Muscle of leg (tissue), 16 donors: Measurements from ENCODE around the gene SLC12A9. TPM values are rescaled to one million over a fixed set of nuclear protein-coding genes. Genes with fewer than 3 reads are reported as not detected.
"Not testable (repeated sequence)": the region's sequence is repeated elsewhere in the genome, so short reads cannot be mapped to it uniquely, and the experiment has no call there.

Experiments
- DNase-seq: peaks from one replicate; pipeline ENCODE4 v3.0.0; 2013
- H3K27ac ChIP-seq: one replicate; pipeline ENCODE4 v1.5.1; 2013; ENCODE audit warnings: mild to moderate bottlenecking, low read length, control low read depth
- H3K27me3 ChIP-seq: one replicate; pipeline ENCODE4 v1.6.1; 2013; ENCODE audit warnings: low read length; ENCODE audit not compliant: control insufficient read depth, insufficient read depth
- H3K36me3 ChIP-seq: one replicate; pipeline ENCODE4 v1.6.1; 2013; ENCODE audit warnings: low read length; ENCODE audit not compliant: control insufficient read depth, insufficient read depth
- H3K4me1 ChIP-seq: one replicate; pipeline ENCODE4 v1.6.1; 2013; ENCODE audit warnings: low read length; ENCODE audit not compliant: control insufficient read depth, insufficient read depth
- H3K4me3 ChIP-seq: one replicate; pipeline ENCODE4 v1.5.1; 2013; ENCODE audit warnings: low read length, control low read depth
- H3K9me3 ChIP-seq: replicated peaks from 2 replicates; pipeline ENCODE4 v1.6.1; 2013; ENCODE audit warnings: low read depth, low read length; ENCODE audit not compliant: control insufficient read depth
- WGBS: methylation state at CpG from one replicate; pipeline ENCODE4 v1.1.5; 2013; ENCODE audit warnings: missing lambda C conversion rate; ENCODE audit not compliant: insufficient coverage; 5-methylcytosine and 5-hydroxymethylcytosine counted together
- long read RNA-seq, 11 donors: transcript quantifications; one replicate each; lab custom pipeline, GENCODE V29; 2026
- polyA plus RNA-seq, 8 donors: library from polyadenylated mRNA; unstranded; fragments of 120-200 nt; gene quantifications; one replicate each; pipeline versions ENCODE4 v1.2.1 to v1.2.3, GENCODE V29; 2013; ENCODE audit warnings: inconsistent platforms in 1 of 8, low replicate concordance in 1 of 8; ENCODE audit not compliant: insufficient read length in 8 of 8, insufficient read depth in 1 of 8
- total RNA-seq: library from RNA; stranded (reverse); fragments of 120-200 nt; gene quantifications from one replicate; pipeline ENCODE4 v1.2.4, GENCODE V29; 2013

SLC12A9 gene
- 9.7 TPM for total RNA-seq
- 10 to 100 TPM; 14.2 to 25.4 (median 18.4) TPM for polyA plus RNA-seq
- long read RNA-seq, donor 1, result 0 reads
- long read RNA-seq, donor 2, result 0 reads
- long read RNA-seq, donor 3, full-length matches to known transcripts, result 8 of 15 reads
- long read RNA-seq, donor 3, partial matches to known transcripts, result 7 of 15 reads
- long read RNA-seq, donor 3, other reads (novel, unspliced or antisense), result 0 of 15 reads
- long read RNA-seq, donor 4, full-length matches to known transcripts, result 2 of 2 reads
- long read RNA-seq, donor 4, partial matches to known transcripts, result 0 of 2 reads
- long read RNA-seq, donor 4, other reads (novel, unspliced or antisense), result 0 of 2 reads
- long read RNA-seq, donor 5, full-length matches to known transcripts, result 7 of 59 reads
- long read RNA-seq, donor 5, partial matches to known transcripts, result 43 of 59 reads
- long read RNA-seq, donor 5, other reads (novel, unspliced or antisense), result 9 of 59 reads
- long read RNA-seq, donor 6, full-length matches to known transcripts, result 6 of 6 reads
- long read RNA-seq, donor 6, partial matches to known transcripts, result 0 of 6 reads
- long read RNA-seq, donor 6, other reads (novel, unspliced or antisense), result 0 of 6 reads
- long read RNA-seq, donor 7, partial matches to known transcripts, result 5 of 6 reads
- long read RNA-seq, donor 7, other reads (novel, unspliced or antisense), result 0 of 6 reads
- long read RNA-seq, donor 8, full-length matches to known transcripts, result 2 of 2 reads
- long read RNA-seq, donor 8, partial matches to known transcripts, result 0 of 2 reads
- long read RNA-seq, donor 8, other reads (novel, unspliced or antisense), result 0 of 2 reads
- long read RNA-seq, donor 9, partial matches to known transcripts, result 0 of 1 reads
- long read RNA-seq, donor 9, other reads (novel, unspliced or antisense), result 0 of 1 reads
- long read RNA-seq, donor 10, full-length matches to known transcripts, result 2 of 2 reads
- long read RNA-seq, donor 10, partial matches to known transcripts, result 0 of 2 reads
- long read RNA-seq, donor 10, other reads (novel, unspliced or antisense), result 0 of 2 reads
- long read RNA-seq, donor 11, full-length matches to known transcripts, result 3 of 3 reads
- long read RNA-seq, donor 11, partial matches to known transcripts, result 0 of 3 reads
- long read RNA-seq, donor 11, other reads (novel, unspliced or antisense), result 0 of 3 reads

GRCh38 chr7:100852048-100852872 is at the start of gene SLC12A9:
SLC12A9 (plus strand) TSS chr7:100852713; CDS start chr7:100854198, 1,485 bp downstream.
- Histone ChIP-seq H3K36me3 (peaks cover 3% of the 10 kb centered on the region), H3K4me1 (peaks cover 14% of the 10 kb centered on the region), H3K9me3 (no peaks in the 10 kb centered on the region), H3K27ac (peak within 1 kb of the TSS; percentile 47), H3K4me3 (peak within 1 kb of the TSS; percentile 69), H3K27me3 (no peaks in the 10 kb centered on the region)
- WGBS, result under 1% methylated on average over 66 of the region's 71 CpGs
- peak; percentile 97 for DNase-seq

DNA sequence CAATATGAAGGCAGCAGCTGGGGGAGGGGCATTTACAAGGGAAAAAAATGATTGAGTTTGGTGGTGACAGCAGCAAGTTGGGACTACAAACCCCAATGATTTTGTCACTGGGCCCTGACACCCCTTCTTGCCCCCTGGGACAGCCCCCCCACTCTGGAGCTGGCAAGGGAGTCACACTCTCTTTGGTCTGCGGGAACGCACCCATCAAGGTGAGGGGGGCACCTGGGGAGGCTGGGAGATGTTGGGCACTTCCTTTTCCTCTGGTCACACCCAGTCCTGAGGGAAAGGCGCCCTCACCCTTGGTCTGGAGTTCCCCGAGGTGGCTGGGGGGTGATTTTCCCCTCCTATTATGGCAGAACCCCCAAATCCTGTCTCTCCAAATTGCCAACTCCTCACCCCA is 49.6 kb upstream of the SLC12A9 start:
- no CpG with 5 or more reads among the region's 4 CpGs for WGBS
- H3K36me3 ChIP-seq, result peaks cover 49% of the 10 kb centered on the region
- no peak overlapping the region for H3K4me3 ChIP-seq

GRCh38 chr7:100803398-100804161 is 48.9 kb upstream of the SLC12A9 start:
- DNase-seq, result peak; percentile 92
- Histone ChIP-seq H3K27me3 (no peaks in the 10 kb centered on the region), H3K4me1 (peaks cover 31% of the 10 kb centered on the region), H3K27ac (peak overlapping the region; percentile 42), H3K36me3 (peaks cover 55% of the 10 kb centered on the region), H3K9me3 (no peaks in the 10 kb centered on the region), H3K4me3 (no peak overlapping the region)
- WGBS, result 11% methylated on average over 15 of the region's 19 CpGs

More for the DNA sequence above, 49.6 kb upstream of the SLC12A9 start:
- no peaks in the 10 kb centered on the region for H3K9me3 ChIP-seq
- DNase-seq, result no peak
- peak overlapping the region; percentile 51 for H3K27ac ChIP-seq
- H3K27me3 ChIP-seq, result no peaks in the 10 kb centered on the region
- peaks cover 31% of the 10 kb centered on the region for H3K4me1 ChIP-seq

- no peak for DNase-seq
- H3K27me3 ChIP-seq, result no peaks in the 10 kb centered on the region
- H3K36me3 ChIP-seq, result peaks cover 67% of the 10 kb centered on the region
- WGBS, result 88% methylated on average over 17 of the region's 22 CpGs
- H3K9me3 ChIP-seq, result no peaks in the 10 kb centered on the region
- H3K27ac ChIP-seq, result no peak overlapping the region
- H3K4me1 ChIP-seq, result peaks cover 25% of the 10 kb centered on the region
- no peak overlapping the region for H3K4me3 ChIP-seq
Observed at GRCh38 chr7:100804681-100805431, 47.7 kb upstream of the SLC12A9 start.

GRCh38 chr7:100806276-100806675 is 46.2 kb upstream of the SLC12A9 start:
- Histone ChIP-seq H3K4me3 (no peak overlapping the region), H3K27ac (no peak overlapping the region), H3K27me3 (no peaks in the 10 kb centered on the region), H3K36me3 (peaks cover 79% of the 10 kb centered on the region), H3K9me3 (no peaks in the 10 kb centered on the region), H3K4me1 (peaks cover 24% of the 10 kb centered on the region)
- WGBS, result 79% methylated on average over 4 of the region's 9 CpGs
- DNase-seq, result no peak

DNA sequence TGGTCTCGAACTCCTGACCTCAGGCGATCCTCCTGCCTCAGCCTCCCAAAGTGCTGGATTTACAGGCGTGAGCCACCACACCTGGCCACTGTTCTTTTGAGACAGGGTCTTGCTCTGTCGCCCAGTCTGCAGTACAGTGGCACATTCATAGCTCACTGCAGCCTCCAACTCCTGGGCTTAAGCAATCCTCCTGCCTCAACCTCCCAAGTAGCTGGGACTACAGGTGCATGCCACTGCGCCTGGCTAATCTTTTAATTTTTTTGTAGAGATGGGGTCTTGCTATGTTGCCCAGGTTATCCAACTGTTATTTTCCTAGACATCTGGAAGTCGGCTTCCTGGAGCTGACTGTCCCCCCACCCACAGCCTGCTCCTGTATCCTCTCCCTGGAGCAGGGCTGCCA is 45.6 kb upstream of the SLC12A9 start:
- not testable (repeated sequence) for DNase-seq, H3K9me3 ChIP-seq, H3K27ac ChIP-seq, H3K27me3 ChIP-seq, H3K4me3 ChIP-seq
- WGBS, result 98% methylated on average over 4 of the region's 6 CpGs
- H3K4me1 ChIP-seq, result peaks cover 21% of the 10 kb centered on the region
- peaks cover 81% of the 10 kb centered on the region for H3K36me3 ChIP-seq

GRCh38 chr7:100808354-100808875 is 44.1 kb upstream of the SLC12A9 start:
- WGBS, result 94% methylated on average over 5 of the region's 5 CpGs
- no peak for DNase-seq
- Histone ChIP-seq H3K36me3 (peaks cover 85% of the 10 kb centered on the region), H3K27me3 (no peaks in the 10 kb centered on the region), H3K4me3 (no peak overlapping the region), H3K9me3 (no peaks in the 10 kb centered on the region), H3K4me1 (peaks cover 6% of the 10 kb centered on the region), H3K27ac (no peak overlapping the region)

GRCh38 chr7:100811480-100811879 is 41.0 kb upstream of the SLC12A9 start:
- Histone ChIP-seq H3K27ac (no peak overlapping the region), H3K9me3 (no peaks in the 10 kb centered on the region), H3K36me3 (peaks cover 84% of the 10 kb centered on the region), H3K4me1 (no peaks in the 10 kb centered on the region), H3K4me3 (no peak overlapping the region), H3K27me3 (no peaks in the 10 kb centered on the region)
- WGBS, result 89% methylated on average over 5 of the region's 6 CpGs
- DNase-seq, result no peak
